GM21723 (cell line): ENCODE results near the gene MAGEA9.
"Not testable (repeated sequence)": the region's sequence is repeated elsewhere in the genome, so short reads cannot be mapped to it uniquely, and the experiment has no call there.

Source experiments
- ATAC-seq: cut with Tn5 transposase; IDR thresholded peaks from one replicate; pipeline ENCODE4 v1.9.1; 2021; ENCODE audit warnings: mild to moderate bottlenecking, moderate library complexity; ENCODE audit not compliant: unreplicated experiment

MAGEA9 gene

GRCh38 chrX:149807747-149808458 is 26.2 kb downstream of the MAGEA9 start:
- ATAC-seq, result no peak

GRCh38 chrX:149818652-149819051 is 36.9 kb downstream of the MAGEA9 start:
- no peak for ATAC-seq

GRCh38 chrX:149819371-149819770 is 37.6 kb downstream of the MAGEA9 start:
- no peak for ATAC-seq

GRCh38 chrX:149825424-149825823 is 43.7 kb downstream of the MAGEA9 start:
- ATAC-seq, result no peak

GRCh38 chrX:149827254-149827653 is 45.5 kb downstream of the MAGEA9 start:
- ATAC-seq, result no peak

- peak; percentile 69 for ATAC-seq
Observed at GRCh38 chrX:149829751-149830191, 48.0 kb downstream of the MAGEA9 start.

- ATAC-seq, result peak; percentile 52
Observed at GRCh38 chrX:149830192-149830873, 48.6 kb downstream of the MAGEA9 start.

- no peak for ATAC-seq
Observed at GRCh38 chrX:149831473-149831872, 49.7 kb downstream of the MAGEA9 start.

GRCh38 chrX:149836728-149837127 is 55.0 kb downstream of the MAGEA9 start:
- ATAC-seq, result not testable (repeated sequence)

GRCh38 chrX:149837167-149837566 is 55.4 kb downstream of the MAGEA9 start:
- no peak for ATAC-seq
